Measurements from ENCODE around the gene BHLHE41. TPM values are rescaled to one million over a fixed set of nuclear protein-coding genes. Genes with fewer than 3 reads are reported as not detected.

Gene BHLHE41
- total and polyA plus RNA-seq, 2 of the 8 experiments (the other 6 are each of a cell fraction or from before 2014, with no cell fraction given), result 1.1 to 3.4 TPM

GRCh38 chr12:26149968-26150500 lies 25.2 kb upstream of the BHLHE41 start:
- Histone ChIP-seq H3K4me2 (ENCODE audit: insufficient read depth in 1 of 2, low read depth in 2 of 2, low read length in 2 of 2) (no peak overlapping the region), H3K36me3 (ENCODE audit: control insufficient read depth in 2 of 4, insufficient read depth in 4 of 4, low read length in 3 of 4) (no peaks in the 10 kb centered on the region), H3K18ac (ENCODE audit: extremely low read depth, low read length) (no peak overlapping the region), H2BK15ac (ENCODE audit: low read length) (no peak overlapping the region), H3K4me1 (replicated peaks in 1 of 4; ENCODE audit: control insufficient read depth in 3 of 4, insufficient read depth in 4 of 4, low read length in 3 of 4) (no peaks in the 10 kb centered on the region), H3K9me3 (ENCODE audit: insufficient read depth in 2 of 2, low read depth in 1 of 2, low read length in 1 of 2) (no peaks in the 10 kb centered on the region), H3K27me3 (replicated peaks in 1 of 4; ENCODE audit: control insufficient read depth in 3 of 4, extremely low read depth in 1 of 4, insufficient read depth in 3 of 4, low read length in 3 of 4) (no peaks in the 10 kb centered on the region), H2BK20ac (ENCODE audit: low read length) (no peak overlapping the region), H2BK120ac (replicated peaks; ENCODE audit: low read depth, low read length) (no peak overlapping the region), H2BK12ac (ENCODE audit: low read depth, low read length) (no peak overlapping the region), H3K56ac (replicated peaks; ENCODE audit: insufficient read length, low read depth, low read length) (no peak overlapping the region), H3K79me1 (ENCODE audit: low read depth, low read length) (no peaks in the 10 kb centered on the region), H4K20me1 (replicated peaks in 1 of 2; ENCODE audit: control insufficient read depth in 1 of 2, insufficient read depth in 2 of 2, low read length in 2 of 2) (no peaks in the 10 kb centered on the region), H3K4me3 (ENCODE audit: extremely low read depth in 1 of 4, insufficient read depth in 2 of 4, low read depth in 3 of 4, low read length in 4 of 4) (no peak overlapping the region), H3K9ac (replicated peaks in 1 of 4; ENCODE audit: extremely low read depth in 1 of 4, low read depth in 3 of 4, low read length in 3 of 4) (no peak overlapping the region), H4K91ac (replicated peaks; ENCODE audit: insufficient read length, low read length) (no peak overlapping the region), H3K23ac (ENCODE audit: insufficient read length) (no peak overlapping the region), H2AFZ (ENCODE audit: low read length) (no peak overlapping the region), H3K79me2 (ENCODE audit: control insufficient read depth in 1 of 2, insufficient read depth in 2 of 2, low read length in 2 of 2) (no peaks in the 10 kb centered on the region), H3K23me2 (ENCODE audit: low read depth, low read length) (no peaks in the 10 kb centered on the region), H2BK5ac (ENCODE audit: low read depth, low read length) (no peak overlapping the region), H4K5ac (ENCODE audit: insufficient read length, low read depth, low read length) (no peak overlapping the region), H3K27ac (ENCODE audit: low read depth, low read length) (no peak overlapping the region), H4K8ac (ENCODE audit: extremely low read depth, insufficient read depth, low read length) (no peak overlapping the region), H2AK5ac (ENCODE audit: low read depth, low read length) (no peak overlapping the region), H3K14ac (ENCODE audit: insufficient read length) (no peak overlapping the region), H3K4ac (replicated peaks; ENCODE audit: insufficient read length, low read depth, low read length) (no peak overlapping the region)
- WGBS, 2 experiments (ENCODE audit: extremely low coverage in 1 of 2, insufficient coverage in 1 of 2, insufficient read length in 1 of 2, insufficient replicate concordance in 2 of 2, low coverage in 1 of 2, low lambda C conversion rate in 2 of 2, missing lambda C conversion rate in 1 of 2), result 70% methylated on average over 5 of the region's 5 CpGs; no CpG with 5 or more reads in 1 of the 2 experiments
- DNase-seq (ENCODE audit: low read depth in 1 of 2, low spot score in 2 of 2) (no peak), FAIRE-seq (no peak)
- ChIA-PET CTCF (ENCODE audit: partially characterized antibody) (interaction anchor here (0.9 kb wide), 1 partner anchor 17 kb away, joined by 3 read pairs; no protein-coding TSS in a partner anchor), POLR2A (ENCODE audit: partially characterized antibody) (interaction anchor here (0.7 kb wide), 1 partner anchor 26 kb away, joined by 4 read pairs; no protein-coding TSS in a partner anchor)
- TF ChIP-seq TAF7 (optimal IDR thresholded peaks at IDR 0.05; ENCODE audit: borderline replicate concordance, low read depth, low read length), result no peak
- no peak for TF ChIP-seq FOSL1 (IDR thresholded peaks at IDR 0.05; ENCODE audit: insufficient read depth, low read depth, low read length)
- TF ChIP-seq ATF3 (IDR thresholded peaks at IDR 0.05; ENCODE audit: insufficient read depth, low read depth, low read length), result no peak
- TF ChIP-seq ATF2 (IDR thresholded peaks at IDR 0.05; ENCODE audit: low read length), result no peak
- no peak for TF ChIP-seq RXRA (IDR thresholded peaks at IDR 0.05; ENCODE audit: insufficient read depth, low read depth, low read length)
- no peak for TF ChIP-seq CHD1 (IDR thresholded peaks at IDR 0.05; ENCODE audit: low read depth, low read length)
- TF ChIP-seq SAP30 (IDR thresholded peaks at IDR 0.05; ENCODE audit: insufficient read depth, insufficient replicate concordance, low read length), result no peak
- TF ChIP-seq SIX5 (IDR thresholded peaks at IDR 0.05; ENCODE audit: low read depth, low read length), result no peak
- no peak for TF ChIP-seq CEBPB (IDR thresholded peaks at IDR 0.05; ENCODE audit: low read depth, low read length)
- no peak for TF ChIP-seq TBP (IDR thresholded peaks at IDR 0.05; ENCODE audit: low read depth, low read length)
- TF ChIP-seq PHF8 (conservative IDR thresholded peaks at IDR 0.05; ENCODE audit: low read depth, low read length), result no peak

All from H1 (cell line).